HEK293 (cell line): ENCODE measurements around the gene TXNDC15.
"Not testable (repeated sequence)": the region's sequence is repeated elsewhere in the genome, so short reads cannot be mapped to it uniquely, and the experiment has no call there.

Source experiments
- CTCF ChIA-PET: fragments of 350-600 bp; formaldehyde crosslinking; extraction: SDS; loops from one replicate; lab custom pipeline; 2021; ENCODE audit warnings: antibody characterized with exemption; lab: Yijun Ruan, JAX
- POLR2A ChIA-PET: fragments of 300-600 bp; formaldehyde crosslinking; extraction: SDS; loops from one replicate; lab custom pipeline; 2020; ENCODE audit warnings: antibody characterized with exemption, inconsistent platforms; lab: Yijun Ruan, JAX
- H3K27ac ChIP-seq: fragments of 200-500 bp; sonication (Bioruptor generic); 2 replicates; pipeline ENCODE4 v1.5.1; 2014; ENCODE audit warnings: low read depth, low read length, control low read depth, inconsistent platforms; ENCODE audit errors: extremely low read depth
- H3K36me3 ChIP-seq, 2 experiments: fragments of 200-500 bp in 1 of 2; sonication (Bioruptor generic) in 1 of 2; 1 replicate in 1 of 2; 2 replicates in 1 of 2; pipeline ENCODE4 v1.5.1; 2014 to 2017; ENCODE audit warnings: inconsistent platforms in 2 of 2, low read length in 2 of 2; ENCODE audit not compliant: control insufficient read depth in 2 of 2, insufficient read depth in 1 of 2
- H3K4me1 ChIP-seq: fragments of 200-500 bp; sonication (Bioruptor generic); 2 replicates; pipeline ENCODE4 v1.5.1; 2014; ENCODE audit warnings: mild to moderate bottlenecking, low read length, inconsistent platforms; ENCODE audit not compliant: control insufficient read depth, insufficient read depth
- H3K4me3 ChIP-seq: 2 replicates; pipeline ENCODE4 v1.5.1; 2011; ENCODE audit warnings: low read depth, mild to moderate bottlenecking, control low read depth, low read length, moderate library complexity
- H3K9me3 ChIP-seq: fragments of 200-500 bp; sonication (Bioruptor generic); 2 replicates; pipeline ENCODE4 v1.5.1; 2014; ENCODE audit warnings: low read depth, low read length, inconsistent platforms; ENCODE audit not compliant: control insufficient read depth, insufficient read depth
- KLF1 ChIP-seq: fragments of 450-650 bp; formaldehyde crosslinking; IDR thresholded peaks from 2 replicates; pipeline ENCODE4 v1.5.1; 2016; ENCODE audit warnings: missing biosample characterization, missing genetic modification characterization
- PRDM6 ChIP-seq: fragments of 450-650 bp; formaldehyde crosslinking; IDR thresholded peaks from 2 replicates; pipeline ENCODE4 v1.5.1; 2017; ENCODE audit warnings: missing biosample characterization, missing genetic modification characterization
- REPIN1 ChIP-seq: fragments of 450-650 bp; formaldehyde crosslinking; IDR thresholded peaks from 2 replicates; pipeline ENCODE4 v1.5.1; 2017; ENCODE audit warnings: missing biosample characterization, missing genetic modification characterization, low read depth
- SETDB1 ChIP-seq: IDR thresholded peaks from one replicate; pipeline ENCODE4 v1.6.1; 2017; ENCODE audit warnings: mild to moderate bottlenecking, low read length, moderate library complexity, mixed read lengths; ENCODE audit not compliant: insufficient read length
- ZNF121 ChIP-seq: fragments of 450-650 bp; formaldehyde crosslinking; IDR thresholded peaks from 2 replicates; pipeline ENCODE4 v1.5.1; 2016; ENCODE audit warnings: missing biosample characterization, missing genetic modification characterization
- ZNF19 ChIP-seq: fragments of 450-650 bp; formaldehyde crosslinking; IDR thresholded peaks from 2 replicates; pipeline ENCODE4; 2016; ENCODE audit warnings: missing biosample characterization, missing genetic modification characterization, low read depth
- ZNF335 ChIP-seq: fragments of 450-650 bp; formaldehyde crosslinking; conservative IDR thresholded peaks from 2 replicates; pipeline ENCODE4 v1.5.1; 2016; ENCODE audit warnings: missing biosample characterization, missing genetic modification characterization
- ZNF433 ChIP-seq: fragments of 450-650 bp; formaldehyde crosslinking; IDR thresholded peaks from 2 replicates; pipeline ENCODE4 v1.5.1; 2016; ENCODE audit warnings: missing biosample characterization, missing genetic modification characterization, low read depth
- ZNF514 ChIP-seq: fragments of 450-650 bp; formaldehyde crosslinking; IDR thresholded peaks from 2 replicates; pipeline ENCODE4 v1.5.1; 2016; ENCODE audit warnings: missing biosample characterization, missing genetic modification characterization
- ZNF530 ChIP-seq: fragments of 450-650 bp; formaldehyde crosslinking; IDR thresholded peaks from 2 replicates; pipeline ENCODE4 v1.5.1; 2016; ENCODE audit warnings: low read depth, missing biosample characterization, missing genetic modification characterization
- ZNF621 ChIP-seq: fragments of 450-650 bp; formaldehyde crosslinking; IDR thresholded peaks from 2 replicates; pipeline ENCODE4 v1.5.1; 2017; ENCODE audit warnings: missing biosample characterization, missing genetic modification characterization
- ZNF626 ChIP-seq: fragments of 450-650 bp; sonication (Bioruptor Pico); formaldehyde crosslinking; IDR thresholded peaks from 2 replicates; pipeline ENCODE4 v1.5.1; 2018; ENCODE audit warnings: missing biosample characterization, missing genetic modification characterization, inconsistent platforms
- ZNF629 ChIP-seq: fragments of 450-650 bp; formaldehyde crosslinking; IDR thresholded peaks from 2 replicates; pipeline ENCODE4 v1.5.1; 2017; ENCODE audit warnings: missing biosample characterization, missing genetic modification characterization
- ZNF776 ChIP-seq: fragments of 450-650 bp; formaldehyde crosslinking; IDR thresholded peaks from 2 replicates; pipeline ENCODE4 v1.5.0; 2017; ENCODE audit warnings: missing biosample characterization, missing genetic modification characterization, borderline replicate concordance
- TF ChIP-seq, protein P1 (sequence below): fragments of 450-650 bp; formaldehyde crosslinking; IDR thresholded peaks from 2 replicates; pipeline ENCODE4 v1.5.1; 2017; ENCODE audit warnings: missing biosample characterization, missing genetic modification characterization

The TXNDC15 gene

DNA sequence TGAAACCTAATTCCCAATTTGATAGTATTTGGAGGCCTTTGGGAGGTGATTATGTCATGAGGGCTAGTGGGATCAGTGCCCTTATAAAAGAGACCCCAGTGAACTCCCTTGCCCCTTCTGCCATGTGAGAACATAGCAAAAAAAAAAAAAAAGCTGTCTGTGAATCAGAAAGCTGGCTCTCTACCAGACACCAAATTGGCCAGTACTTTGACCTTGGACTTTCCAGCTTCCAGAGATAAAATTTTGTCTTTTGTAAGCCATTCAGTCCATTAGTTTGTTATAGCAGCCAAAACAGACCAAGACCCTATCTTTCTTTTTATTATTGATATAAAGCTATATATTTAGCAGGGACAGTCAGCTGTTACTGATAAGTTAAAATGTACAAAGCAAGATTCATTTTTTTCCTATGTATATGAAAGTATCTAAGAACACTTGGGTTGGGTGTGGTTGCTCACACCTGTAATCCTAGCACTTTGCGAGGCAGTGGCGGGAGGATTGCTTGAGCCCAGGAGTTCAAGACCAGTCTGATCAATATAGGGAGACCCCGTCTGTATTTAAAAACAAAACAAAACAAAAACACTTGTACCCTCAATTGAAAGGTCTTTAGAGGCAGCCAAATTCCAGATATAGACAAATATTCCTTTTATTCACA is 36.5 kb upstream of the TXNDC15 start (continued):
- TF ChIP-seq ZNF433 (tag by site-specific recombination) (no peak), REPIN1 (tag by site-specific recombination) (no peak), ZNF626 (tag by site-specific recombination) (no peak), SETDB1 (no peak), KLF1 (tag by site-specific recombination) (no peak), ZNF629 (tag by site-specific recombination) (no peak), ZNF514 (tag by site-specific recombination) (no peak)
- TF ChIP-seq, all 188 proteins: peak for 0

DNA sequence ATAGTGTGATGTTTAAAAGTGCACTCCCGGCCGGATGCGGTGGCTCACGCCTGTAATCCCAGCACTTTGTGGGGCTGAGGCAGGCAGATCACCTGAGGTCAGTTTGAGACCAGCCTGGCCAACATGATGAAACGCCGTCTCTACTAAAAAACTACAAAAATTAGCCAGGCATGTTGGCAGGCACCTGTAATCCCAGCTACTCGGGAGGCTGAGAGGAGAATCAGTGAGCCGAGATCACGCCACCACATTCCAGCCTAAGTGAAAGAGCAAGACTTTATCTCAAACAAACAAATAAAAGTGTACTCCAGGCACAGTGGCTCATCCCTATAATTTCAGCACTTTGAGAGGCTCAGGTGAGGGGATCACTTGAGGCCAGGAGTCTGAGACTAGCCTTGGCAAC is 35.8 kb upstream of the TXNDC15 start:
- H3K27ac ChIP-seq, H3K4me1 ChIP-seq, H3K4me3 ChIP-seq, H3K9me3 ChIP-seq, POLR2A ChIA-PET: not testable (repeated sequence)
- peaks cover 33 to 58% of the 10 kb centered on the region in 2 experiments for H3K36me3 ChIP-seq
- TF ChIP-seq ZNF335 (tag by site-specific recombination): peak; percentile 70
- CTCF ChIA-PET: interaction anchor here (0.6 kb wide), 1 partner anchor 81 kb away, joined by 3 read pairs; no protein-coding TSS in a partner anchor

- ChIA-PET POLR2A (interaction anchor here (0.6 to 0.8 kb wide), 2 partner anchors 10 to 90 kb away, joined by 3 to 4 read pairs; no protein-coding TSS in a partner anchor), CTCF (interaction anchor here (0.5 to 2.8 kb wide), 4 partner anchors 11 to 104 kb away, joined by 3 to 16 read pairs (median 4); no protein-coding TSS in a partner anchor)
- Histone ChIP-seq H3K27ac (no peak overlapping the region), H3K4me3 (no peak overlapping the region), H3K4me1 (no peaks in the 10 kb centered on the region), H3K9me3 (no peaks in the 10 kb centered on the region), H3K36me3 (peaks cover 20 to 39% of the 10 kb centered on the region in 2 experiments; a peak in 2 of 3 replicates)
- TF ChIP-seq ZNF776 (no peak), PRDM6 (tag by site-specific recombination) (peak; percentile 13; the same call in 1 of the 2 replicates), ZNF629 (tag by site-specific recombination) (0 out of 2 replicates have a peak, but pooled peaks have one; percentile 16)
Observed at GRCh38 chr5:134840811-134841210, 33.4 kb upstream of the TXNDC15 start.

GRCh38 chr5:134844252-134844651 is 29.9 kb upstream of the TXNDC15 start:
- CTCF ChIA-PET: no interaction called here
- Histone ChIP-seq H3K36me3 (peaks cover 18 to 25% of the 10 kb centered on the region in 2 experiments; a peak in 2 of 3 replicates), H3K9me3 (no peaks in the 10 kb centered on the region), H3K4me3 (no peak overlapping the region), H3K27ac (no peak overlapping the region), H3K4me1 (peaks cover 1% of the 10 kb centered on the region; the same call in 1 of the 2 replicates)
- TF ChIP-seq ZNF19 (no peak), ZNF621 (tag by site-specific recombination) (no peak), ZNF121 (tag by site-specific recombination) (peak; percentile 93), ZNF530 (tag by site-specific recombination) (no peak)
- TF ChIP-seq, protein P1, sequence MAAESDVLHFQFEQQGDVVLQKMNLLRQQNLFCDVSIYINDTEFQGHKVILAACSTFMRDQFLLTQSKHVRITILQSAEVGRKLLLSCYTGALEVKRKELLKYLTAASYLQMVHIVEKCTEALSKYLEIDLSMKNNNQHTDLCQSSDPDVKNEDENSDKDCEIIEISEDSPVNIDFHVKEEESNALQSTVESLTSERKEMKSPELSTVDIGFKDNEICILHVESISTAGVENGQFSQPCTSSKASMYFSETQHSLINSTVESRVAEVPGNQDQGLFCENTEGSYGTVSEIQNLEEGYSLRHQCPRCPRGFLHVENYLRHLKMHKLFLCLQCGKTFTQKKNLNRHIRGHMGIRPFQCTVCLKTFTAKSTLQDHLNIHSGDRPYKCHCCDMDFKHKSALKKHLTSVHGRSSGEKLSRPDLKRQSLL (tag by site-specific recombination): no peak
- POLR2A ChIA-PET: no interaction called here
